SK-N-SH treated with all-trans-retinoic acid at 6 μM for 48 hours (cell line): Measurements from ENCODE around the gene SUGCT.
A peak's percentile ranks its signal among the peaks of the same experiment; 100 is the strongest.

Experiments used
- ATAC-seq: fragments of 200-7000 bp; cut with Tn5 transposase; 3 replicates; pipeline ENCODE4 v1.9.1; 2020; ENCODE audit warnings: mild to moderate bottlenecking, moderate library complexity
- ARNTL ChIP-seq: fragments of 450-650 bp; formaldehyde crosslinking; IDR thresholded peaks from 2 replicates; pipeline ENCODE4 v1.5.0; 2020; ENCODE audit warnings: low read depth, mild to moderate bottlenecking, moderate library complexity, borderline replicate concordance
- BACH2 ChIP-seq: fragments of 250-450 bp; sonication (Bioruptor Pico); IDR thresholded peaks from 2 replicates; pipeline ENCODE4 v1.9.0; 2021; ENCODE audit warnings: mild to moderate bottlenecking, borderline replicate concordance
- CREB5 ChIP-seq: fragments of 250-450 bp; sonication (Bioruptor Pico); IDR thresholded peaks from 2 replicates; pipeline ENCODE4 v1.5.1; 2020; ENCODE audit warnings: low read depth, mild to moderate bottlenecking, moderate library complexity
- ESRRG ChIP-seq: fragments of 250-450 bp; sonication (Bioruptor Pico); IDR thresholded peaks from 2 replicates; pipeline ENCODE4 v1.6.1; 2021; ENCODE audit warnings: mild to moderate bottlenecking
- GLIS3 ChIP-seq: fragments of 250-450 bp; sonication (Bioruptor Pico); IDR thresholded peaks from 2 replicates; pipeline ENCODE4 v1.5.0; 2020; ENCODE audit warnings: mild to moderate bottlenecking, moderate library complexity
- ISL1 ChIP-seq: fragments of 250-450 bp; sonication (Bioruptor Pico); IDR thresholded peaks from 2 replicates; pipeline ENCODE4 v2.1.2; 2022; ENCODE audit warnings: mild to moderate bottlenecking, moderate library complexity
- OSR1 ChIP-seq: fragments of 250-450 bp; sonication (Bioruptor Pico); IDR thresholded peaks from 2 replicates; pipeline ENCODE4 v1.8.0; 2022; ENCODE audit warnings: moderate library complexity, mild to moderate bottlenecking, inconsistent platforms
- PPARA ChIP-seq: fragments of 250-450 bp; sonication (Bioruptor Pico); IDR thresholded peaks from 2 replicates; pipeline ENCODE4 v1.5.0; 2020; ENCODE audit warnings: mild to moderate bottlenecking, borderline replicate concordance
- RARB ChIP-seq: fragments of 250-450 bp; sonication (Bioruptor Pico); IDR thresholded peaks from 2 replicates; pipeline ENCODE4 v1.8.0; 2021; ENCODE audit warnings: mild to moderate bottlenecking, moderate library complexity
- SNAI2 ChIP-seq: fragments of 250-450 bp; sonication (Bioruptor Pico); IDR thresholded peaks from 2 replicates; pipeline ENCODE4 v1.5.0; 2020; ENCODE audit warnings: mild to moderate bottlenecking, moderate library complexity
- TOX ChIP-seq: fragments of 250-450 bp; sonication (Bioruptor Pico); IDR thresholded peaks from 2 replicates; pipeline ENCODE4 v1.8.0; 2021; ENCODE audit warnings: mild to moderate bottlenecking, moderate library complexity, borderline replicate concordance
- ZC3H10 ChIP-seq: fragments of 250-450 bp; sonication (Bioruptor Pico); IDR thresholded peaks from 2 replicates; pipeline ENCODE4 v1.5.1; 2021; ENCODE audit warnings: mild to moderate bottlenecking, moderate library complexity
- ZFP3 ChIP-seq: fragments of 250-450 bp; sonication (Bioruptor Pico); IDR thresholded peaks from 2 replicates; pipeline ENCODE4 v1.5.0; 2020; ENCODE audit warnings: mild to moderate bottlenecking, moderate library complexity
- ZFP30 ChIP-seq: fragments of 450-650 bp; formaldehyde crosslinking; IDR thresholded peaks from 2 replicates; pipeline ENCODE4 v1.5.0; 2022; ENCODE audit warnings: mild to moderate bottlenecking, moderate library complexity
- ZNF565 ChIP-seq: fragments of 450-650 bp; formaldehyde crosslinking; conservative IDR thresholded peaks from 2 replicates; pipeline ENCODE4 v1.5.0; 2020; ENCODE audit warnings: low read depth, mild to moderate bottlenecking, moderate library complexity
- ZNF8 ChIP-seq: fragments of 450-650 bp; formaldehyde crosslinking; IDR thresholded peaks from 2 replicates; pipeline ENCODE4 v1.5.0; 2020; ENCODE audit warnings: mild to moderate bottlenecking, moderate library complexity
- TF ChIP-seq, protein P1 (sequence below): fragments of 250-450 bp; sonication (Bioruptor Pico); IDR thresholded peaks from 2 replicates; pipeline ENCODE4 v1.8.0; 2021; ENCODE audit warnings: low read depth, mild to moderate bottlenecking, moderate library complexity, borderline replicate concordance
- TF ChIP-seq, protein P2 (sequence below): fragments of 250-450 bp; sonication (Bioruptor Pico); IDR thresholded peaks from 2 replicates; pipeline ENCODE4 v1.5.0; 2020; ENCODE audit warnings: mild to moderate bottlenecking, moderate library complexity
- TF ChIP-seq, protein P3 (sequence below): fragments of 250-450 bp; sonication (Bioruptor Pico); IDR thresholded peaks from 2 replicates; pipeline ENCODE4 v1.5.1; 2021; ENCODE audit warnings: mild to moderate bottlenecking, moderate library complexity
- TF ChIP-seq, protein P4 (sequence below): fragments of 250-450 bp; sonication (Bioruptor Pico); IDR thresholded peaks from 2 replicates; pipeline ENCODE4 v1.8.0; 2020; ENCODE audit warnings: mild to moderate bottlenecking, moderate library complexity, borderline replicate concordance

The SUGCT gene

GRCh38 chr7:40535678-40536077 lies 400.9 kb downstream of the SUGCT start:
- TF ChIP-seq OSR1 (CRISPR knock-in tag), result peak; percentile 46; the same call in 1 of the 2 replicates
- TF ChIP-seq, protein P1, sequence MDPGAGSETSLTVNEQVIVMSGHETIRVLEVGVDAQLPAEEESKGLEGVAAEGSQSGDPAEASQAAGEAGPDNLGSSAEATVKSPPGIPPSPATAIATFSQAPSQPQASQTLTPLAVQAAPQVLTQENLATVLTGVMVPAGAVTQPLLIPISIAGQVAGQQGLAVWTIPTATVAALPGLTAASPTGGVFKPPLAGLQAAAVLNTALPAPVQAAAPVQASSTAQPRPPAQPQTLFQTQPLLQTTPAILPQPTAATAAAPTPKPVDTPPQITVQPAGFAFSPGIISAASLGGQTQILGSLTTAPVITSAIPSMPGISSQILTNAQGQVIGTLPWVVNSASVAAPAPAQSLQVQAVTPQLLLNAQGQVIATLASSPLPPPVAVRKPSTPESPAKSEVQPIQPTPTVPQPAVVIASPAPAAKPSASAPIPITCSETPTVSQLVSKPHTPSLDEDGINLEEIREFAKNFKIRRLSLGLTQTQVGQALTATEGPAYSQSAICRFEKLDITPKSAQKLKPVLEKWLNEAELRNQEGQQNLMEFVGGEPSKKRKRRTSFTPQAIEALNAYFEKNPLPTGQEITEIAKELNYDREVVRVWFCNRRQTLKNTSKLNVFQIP (CRISPR knock-in tag), result no peak
- ATAC-seq, result peak; percentile 7; the same call in 2 of the 3 replicates

DNA sequence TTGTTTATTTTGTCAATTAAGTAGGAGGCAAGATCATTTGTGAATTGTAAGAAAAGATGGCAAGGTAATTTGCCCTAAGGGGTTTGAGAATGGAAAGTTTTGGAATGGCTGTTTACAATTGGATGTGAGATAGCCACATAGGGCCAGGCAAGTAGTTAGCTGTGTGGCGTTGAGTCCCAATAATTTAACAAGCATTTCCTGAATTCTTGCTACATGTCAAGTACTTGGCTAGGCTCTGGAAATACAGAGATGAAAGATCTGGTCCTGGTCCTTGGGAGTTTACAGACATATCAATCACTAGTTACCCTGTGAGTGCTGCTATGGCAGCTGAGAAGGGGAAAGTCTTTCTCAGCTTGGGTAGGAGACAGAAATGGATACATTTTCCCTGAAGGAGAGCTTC lies 401.6 kb downstream of the SUGCT start:
- TF ChIP-seq CREB5 (no peak), ZNF565 (no peak), GLIS3 (CRISPR knock-in tag) (no peak), SNAI2 (CRISPR knock-in tag) (no peak), TOX (no peak)
- ATAC-seq, result peak; percentile 69

GRCh38 chr7:40538281-40538680 lies 403.5 kb downstream of the SUGCT start:
- TF ChIP-seq ZC3H10, result no peak
- no peak for TF ChIP-seq TOX
- ATAC-seq, result peak; percentile 37

DNA sequence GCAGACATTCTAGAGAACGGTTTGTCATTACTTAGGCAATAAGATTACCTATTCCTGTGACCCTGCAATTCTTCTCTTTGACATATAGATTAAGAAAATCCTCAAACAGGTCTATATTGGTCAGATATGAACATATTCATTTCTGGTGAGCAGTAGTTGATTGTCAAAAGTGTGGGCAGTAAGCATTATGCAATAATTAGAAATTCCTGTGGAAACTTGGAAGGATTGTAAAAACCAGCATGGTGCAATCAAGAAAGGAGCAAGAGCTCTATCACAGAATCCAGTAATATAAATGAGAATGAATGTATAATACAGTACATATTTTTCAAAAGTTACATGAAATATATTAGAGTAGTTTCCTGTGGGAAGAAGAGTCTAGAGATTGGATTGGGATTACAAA lies 406.5 kb downstream of the SUGCT start:
- no peak for ATAC-seq
- TF ChIP-seq ZC3H10 (no peak), GLIS3 (CRISPR knock-in tag) (no peak), ARNTL (CRISPR knock-in tag) (no peak), ESRRG (no peak), ZFP3 (CRISPR knock-in tag) (no peak), BACH2 (CRISPR knock-in tag) (no peak), SNAI2 (CRISPR knock-in tag) (no peak), OSR1 (CRISPR knock-in tag) (no peak), ISL1 (CRISPR knock-in tag) (no peak), RARB (CRISPR knock-in tag) (no peak), PPARA (CRISPR knock-in tag) (no peak), ZFP30 (CRISPR knock-in tag) (no peak), ZNF8 (CRISPR knock-in tag) (no peak), TOX (no peak), ZNF565 (no peak)
- TF ChIP-seq, protein P2, sequence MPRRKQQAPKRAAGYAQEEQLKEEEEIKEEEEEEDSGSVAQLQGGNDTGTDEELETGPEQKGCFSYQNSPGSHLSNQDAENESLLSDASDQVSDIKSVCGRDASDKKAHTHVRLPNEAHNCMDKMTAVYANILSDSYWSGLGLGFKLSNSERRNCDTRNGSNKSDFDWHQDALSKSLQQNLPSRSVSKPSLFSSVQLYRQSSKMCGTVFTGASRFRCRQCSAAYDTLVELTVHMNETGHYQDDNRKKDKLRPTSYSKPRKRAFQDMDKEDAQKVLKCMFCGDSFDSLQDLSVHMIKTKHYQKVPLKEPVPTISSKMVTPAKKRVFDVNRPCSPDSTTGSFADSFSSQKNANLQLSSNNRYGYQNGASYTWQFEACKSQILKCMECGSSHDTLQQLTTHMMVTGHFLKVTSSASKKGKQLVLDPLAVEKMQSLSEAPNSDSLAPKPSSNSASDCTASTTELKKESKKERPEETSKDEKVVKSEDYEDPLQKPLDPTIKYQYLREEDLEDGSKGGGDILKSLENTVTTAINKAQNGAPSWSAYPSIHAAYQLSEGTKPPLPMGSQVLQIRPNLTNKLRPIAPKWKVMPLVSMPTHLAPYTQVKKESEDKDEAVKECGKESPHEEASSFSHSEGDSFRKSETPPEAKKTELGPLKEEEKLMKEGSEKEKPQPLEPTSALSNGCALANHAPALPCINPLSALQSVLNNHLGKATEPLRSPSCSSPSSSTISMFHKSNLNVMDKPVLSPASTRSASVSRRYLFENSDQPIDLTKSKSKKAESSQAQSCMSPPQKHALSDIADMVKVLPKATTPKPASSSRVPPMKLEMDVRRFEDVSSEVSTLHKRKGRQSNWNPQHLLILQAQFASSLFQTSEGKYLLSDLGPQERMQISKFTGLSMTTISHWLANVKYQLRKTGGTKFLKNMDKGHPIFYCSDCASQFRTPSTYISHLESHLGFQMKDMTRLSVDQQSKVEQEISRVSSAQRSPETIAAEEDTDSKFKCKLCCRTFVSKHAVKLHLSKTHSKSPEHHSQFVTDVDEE (CRISPR knock-in tag), result no peak
- TF ChIP-seq, protein P1 (CRISPR knock-in tag), result no peak
- TF ChIP-seq, protein P3, sequence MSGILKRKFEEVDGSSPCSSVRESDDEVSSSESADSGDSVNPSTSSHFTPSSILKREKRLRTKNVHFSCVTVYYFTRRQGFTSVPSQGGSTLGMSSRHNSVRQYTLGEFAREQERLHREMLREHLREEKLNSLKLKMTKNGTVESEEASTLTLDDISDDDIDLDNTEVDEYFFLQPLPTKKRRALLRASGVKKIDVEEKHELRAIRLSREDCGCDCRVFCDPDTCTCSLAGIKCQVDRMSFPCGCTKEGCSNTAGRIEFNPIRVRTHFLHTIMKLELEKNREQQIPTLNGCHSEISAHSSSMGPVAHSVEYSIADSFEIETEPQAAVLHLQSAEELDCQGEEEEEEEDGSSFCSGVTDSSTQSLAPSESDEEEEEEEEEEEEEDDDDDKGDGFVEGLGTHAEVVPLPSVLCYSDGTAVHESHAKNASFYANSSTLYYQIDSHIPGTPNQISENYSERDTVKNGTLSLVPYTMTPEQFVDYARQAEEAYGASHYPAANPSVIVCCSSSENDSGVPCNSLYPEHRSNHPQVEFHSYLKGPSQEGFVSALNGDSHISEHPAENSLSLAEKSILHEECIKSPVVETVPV (CRISPR knock-in tag), result no peak
- TF ChIP-seq, protein P4, sequence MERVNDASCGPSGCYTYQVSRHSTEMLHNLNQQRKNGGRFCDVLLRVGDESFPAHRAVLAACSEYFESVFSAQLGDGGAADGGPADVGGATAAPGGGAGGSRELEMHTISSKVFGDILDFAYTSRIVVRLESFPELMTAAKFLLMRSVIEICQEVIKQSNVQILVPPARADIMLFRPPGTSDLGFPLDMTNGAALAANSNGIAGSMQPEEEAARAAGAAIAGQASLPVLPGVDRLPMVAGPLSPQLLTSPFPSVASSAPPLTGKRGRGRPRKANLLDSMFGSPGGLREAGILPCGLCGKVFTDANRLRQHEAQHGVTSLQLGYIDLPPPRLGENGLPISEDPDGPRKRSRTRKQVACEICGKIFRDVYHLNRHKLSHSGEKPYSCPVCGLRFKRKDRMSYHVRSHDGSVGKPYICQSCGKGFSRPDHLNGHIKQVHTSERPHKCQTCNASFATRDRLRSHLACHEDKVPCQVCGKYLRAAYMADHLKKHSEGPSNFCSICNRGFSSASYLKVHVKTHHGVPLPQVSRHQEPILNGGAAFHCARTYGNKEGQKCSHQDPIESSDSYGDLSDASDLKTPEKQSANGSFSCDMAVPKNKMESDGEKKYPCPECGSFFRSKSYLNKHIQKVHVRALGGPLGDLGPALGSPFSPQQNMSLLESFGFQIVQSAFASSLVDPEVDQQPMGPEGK (CRISPR knock-in tag), result no peak
